Endometrial microvascular endothelial cells (primary cell): ENCODE measurements around the gene GPR173. TPM values are rescaled to one million over a fixed set of nuclear protein-coding genes. Genes with fewer than 3 reads are reported as not detected.

ENCODE experiments used
- in situ Hi-C: cut with HindIII; loops from 2 replicates; pipeline ENCODE4 v1.10.0; 2017; ENCODE audit warnings: low sequenced_read_pairs, low pct_unique_long_range_greater_than_20kb; ENCODE audit errors: inconsistent ontology term
- total RNA-seq: library from RNA; depleted of rRNA; stranded (reverse); fragments of >200 nt; gene quantifications from one replicate; pipeline ENCODE4 v1.2.3, GENCODE V29; 2015; ENCODE audit errors: inconsistent ontology term

GPR173 gene, protein sequence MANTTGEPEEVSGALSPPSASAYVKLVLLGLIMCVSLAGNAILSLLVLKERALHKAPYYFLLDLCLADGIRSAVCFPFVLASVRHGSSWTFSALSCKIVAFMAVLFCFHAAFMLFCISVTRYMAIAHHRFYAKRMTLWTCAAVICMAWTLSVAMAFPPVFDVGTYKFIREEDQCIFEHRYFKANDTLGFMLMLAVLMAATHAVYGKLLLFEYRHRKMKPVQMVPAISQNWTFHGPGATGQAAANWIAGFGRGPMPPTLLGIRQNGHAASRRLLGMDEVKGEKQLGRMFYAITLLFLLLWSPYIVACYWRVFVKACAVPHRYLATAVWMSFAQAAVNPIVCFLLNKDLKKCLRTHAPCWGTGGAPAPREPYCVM
- 0.74 TPM for total RNA-seq

DNA sequence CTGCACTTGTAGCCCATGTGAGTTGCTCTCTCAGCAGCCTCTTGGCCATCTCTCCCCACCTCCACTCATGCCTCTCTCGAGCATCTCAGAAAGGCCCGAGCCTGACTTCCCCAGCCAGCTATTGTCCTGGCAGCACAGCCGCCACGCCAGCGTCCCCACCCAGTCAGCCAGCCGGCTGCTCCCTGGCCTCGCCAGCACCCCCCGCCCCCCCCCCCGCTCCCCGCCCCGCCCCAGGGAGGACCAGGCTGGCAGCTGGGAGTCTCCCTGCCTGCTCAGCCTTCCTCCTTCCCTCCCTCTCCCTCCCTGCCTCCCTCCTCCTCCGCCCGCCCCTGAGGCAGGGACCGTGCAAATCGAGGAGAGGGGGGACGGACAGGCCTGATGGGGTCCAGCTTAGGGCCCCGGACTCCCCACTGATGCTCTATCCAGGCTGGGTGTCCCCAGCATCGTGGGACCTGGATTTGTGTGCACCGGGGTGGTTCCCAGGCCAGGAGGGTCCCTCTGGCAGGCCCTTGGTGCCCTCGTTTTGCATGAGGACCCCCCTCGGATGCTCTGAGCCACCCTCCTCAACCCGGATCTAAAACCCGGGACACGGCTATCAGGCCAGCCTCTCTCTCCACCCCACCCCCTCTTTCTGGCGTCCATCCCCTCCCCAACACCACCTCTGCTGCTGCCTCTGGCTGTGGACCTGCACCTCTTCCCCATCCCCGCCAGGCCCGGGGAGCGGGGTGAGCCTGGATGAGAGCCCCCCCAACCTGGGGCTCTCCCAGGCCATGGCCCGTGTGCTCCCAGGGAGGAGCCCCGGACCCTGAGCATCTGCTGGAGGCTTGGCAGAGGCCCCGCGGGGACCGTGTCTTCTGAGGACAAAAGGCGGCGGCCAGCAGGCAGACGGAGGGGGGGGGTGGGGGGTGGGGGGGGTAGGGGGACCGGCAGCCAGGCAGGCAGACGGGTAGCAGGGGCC lies at the start of gene GPR173:
GPR173 (plus strand) TSS at position 621 of the 958 bp plus-strand sequence. CDS start 27,833 bp downstream, outside the sequence.
- in situ Hi-C loops = no loop called here

DNA sequence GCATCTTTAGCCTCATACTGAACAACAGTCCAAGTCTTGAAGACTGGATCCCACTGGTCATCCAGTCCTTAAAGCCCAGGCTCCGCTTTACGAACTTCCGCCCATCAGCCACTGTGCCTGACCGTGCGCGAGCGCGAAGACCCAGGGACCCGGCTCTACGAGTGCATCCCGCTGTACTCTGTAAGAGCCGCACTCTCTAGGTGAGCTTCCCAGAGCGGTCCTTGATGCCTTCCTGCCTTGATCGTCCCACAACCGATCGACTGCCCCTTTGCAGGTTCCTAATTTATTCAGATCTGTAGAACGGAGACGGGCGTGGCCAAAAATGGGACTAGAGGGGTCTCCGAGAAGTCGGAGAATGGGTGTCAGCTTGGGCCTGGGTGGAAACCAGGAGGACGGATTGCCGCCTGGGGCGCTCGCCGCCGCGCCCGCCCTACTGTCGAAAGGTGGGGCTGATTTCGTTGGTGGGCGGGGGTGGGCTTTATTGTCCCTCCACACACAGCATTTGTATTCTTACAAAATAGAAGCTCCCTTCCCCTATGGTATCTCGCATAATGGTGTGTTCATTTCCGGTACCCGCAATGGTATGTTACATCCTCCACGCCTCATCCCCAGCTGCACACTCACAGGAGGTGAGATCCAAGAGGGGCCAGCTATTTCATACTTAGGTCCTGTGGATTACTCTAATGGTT lies 48.0 kb upstream of the GPR173 start:
- in situ Hi-C loops = no loop called here

- in situ Hi-C loops = no loop called here
Measured at GRCh38 chrX:53001958-53002357, 46.6 kb upstream of the GPR173 start.

GRCh38 chrX:53003111-53003510 lies 45.5 kb upstream of the GPR173 start:
- in situ Hi-C loops = no loop called here

- in situ Hi-C loops = no loop called here
Measured at GRCh38 chrX:53004038-53004437, 44.6 kb upstream of the GPR173 start.

DNA sequence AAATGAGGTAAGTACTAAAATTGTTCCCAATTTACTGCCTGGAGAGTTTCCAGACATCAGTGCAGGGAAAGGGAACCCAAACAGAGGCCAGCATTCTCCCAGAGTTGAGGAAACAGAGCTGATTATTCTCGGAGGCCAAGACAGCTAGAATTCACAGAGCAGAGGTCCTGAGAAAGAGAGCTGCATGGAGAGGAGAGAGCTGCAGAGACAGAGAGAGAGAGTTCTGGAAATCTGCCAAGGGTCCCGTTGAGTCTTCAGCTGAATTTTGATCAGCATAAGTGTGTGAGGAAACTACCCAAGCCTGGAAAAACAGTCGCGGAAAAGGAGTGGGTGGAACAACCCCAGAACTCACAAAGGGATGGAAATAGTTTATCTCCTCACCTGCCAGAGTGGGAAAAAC lies 43.8 kb upstream of the GPR173 start:
- in situ Hi-C loops = no loop called here

GRCh38 chrX:53005327-53005726 lies 43.3 kb upstream of the GPR173 start:
- in situ Hi-C loops = no loop called here

GRCh38 chrX:53009032-53009431 lies 39.6 kb upstream of the GPR173 start:
- in situ Hi-C loops = no loop called here

DNA sequence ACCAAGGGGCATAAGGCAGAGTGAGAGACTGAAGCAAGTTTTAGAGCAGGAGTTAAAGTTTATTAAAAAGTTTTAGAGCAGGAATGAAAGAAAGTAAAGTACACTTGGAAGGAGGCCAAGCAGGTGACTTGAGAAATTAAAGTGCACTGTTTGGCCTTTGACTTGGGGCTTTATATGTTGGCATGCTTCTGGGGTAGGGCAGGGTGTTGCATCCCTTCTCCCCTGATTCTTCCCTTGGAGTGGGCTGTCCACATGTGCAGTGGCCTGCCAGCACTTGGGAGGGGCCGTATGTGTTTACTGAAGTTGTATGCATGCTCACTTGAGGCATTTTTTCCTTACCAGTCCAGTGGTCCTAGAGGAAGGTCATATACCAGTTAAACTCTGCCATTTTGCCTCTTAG lies 35.3 kb upstream of the GPR173 start:
- in situ Hi-C loops = no loop called here

DNA sequence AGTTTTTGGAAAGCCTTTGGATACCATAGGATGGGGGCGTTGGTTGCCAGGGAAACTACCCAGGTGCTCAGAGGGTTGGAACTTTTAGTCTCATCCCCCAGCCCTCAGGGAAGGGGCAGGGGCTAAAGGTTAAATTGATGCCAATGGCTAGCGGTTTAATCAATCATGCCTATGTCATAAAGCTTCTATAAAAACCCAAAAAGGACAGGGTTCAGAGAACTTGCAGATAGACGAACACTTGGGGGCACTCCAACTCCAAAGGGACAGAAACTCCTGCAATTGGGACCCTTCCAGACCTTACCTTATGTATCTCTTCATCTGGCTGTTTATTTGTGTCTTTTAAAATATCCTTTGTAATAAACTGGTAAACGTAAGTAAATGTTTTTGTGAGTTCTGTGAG lies 30.0 kb upstream of the GPR173 start:
- in situ Hi-C loops = no loop called here

GRCh38 chrX:53022381-53022780 lies 26.2 kb upstream of the GPR173 start:
- in situ Hi-C loops = no loop called here

DNA sequence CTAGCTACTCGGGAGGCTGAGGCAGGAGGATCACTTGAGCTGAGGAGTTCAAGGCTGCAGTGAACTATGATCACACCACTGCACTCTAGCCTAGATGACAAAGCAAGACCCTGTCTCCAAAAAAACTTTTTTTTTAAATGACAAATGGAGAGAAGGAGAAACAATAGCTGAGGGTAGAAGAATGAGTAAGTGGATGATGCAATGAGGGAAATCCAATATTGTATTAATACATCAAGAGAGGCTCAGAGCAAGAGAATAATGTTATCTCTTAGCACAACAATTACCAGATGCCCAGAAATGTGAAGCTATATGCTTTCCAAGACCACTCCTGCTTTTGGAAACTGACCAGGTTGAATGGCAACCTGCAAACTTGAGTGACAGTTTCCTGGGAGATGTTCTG lies 19.9 kb upstream of the GPR173 start:
- in situ Hi-C loops = no loop called here

GRCh38 chrX:53031380-53031779 lies 17.2 kb upstream of the GPR173 start:
- in situ Hi-C loops = no loop called here

DNA sequence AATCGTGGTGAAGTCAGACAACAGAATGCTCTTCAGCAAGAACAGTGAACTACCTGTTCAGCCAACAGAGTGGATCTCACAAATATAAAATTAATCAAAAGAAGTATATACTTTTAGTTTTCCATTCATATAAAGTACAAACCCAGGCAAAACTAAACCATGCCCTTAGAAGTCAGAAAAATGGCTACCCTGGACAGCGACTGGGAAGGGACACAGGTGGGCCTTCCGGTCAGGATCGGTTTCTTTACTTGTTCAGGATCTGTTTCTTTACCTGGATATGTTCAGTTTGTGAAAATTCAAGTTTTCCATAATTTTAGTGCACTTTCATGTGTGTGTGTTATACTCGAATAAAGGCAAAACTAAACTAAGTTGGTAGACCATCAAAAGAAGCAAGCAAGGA lies 12.4 kb upstream of the GPR173 start:
- in situ Hi-C loops = no loop called here

DNA sequence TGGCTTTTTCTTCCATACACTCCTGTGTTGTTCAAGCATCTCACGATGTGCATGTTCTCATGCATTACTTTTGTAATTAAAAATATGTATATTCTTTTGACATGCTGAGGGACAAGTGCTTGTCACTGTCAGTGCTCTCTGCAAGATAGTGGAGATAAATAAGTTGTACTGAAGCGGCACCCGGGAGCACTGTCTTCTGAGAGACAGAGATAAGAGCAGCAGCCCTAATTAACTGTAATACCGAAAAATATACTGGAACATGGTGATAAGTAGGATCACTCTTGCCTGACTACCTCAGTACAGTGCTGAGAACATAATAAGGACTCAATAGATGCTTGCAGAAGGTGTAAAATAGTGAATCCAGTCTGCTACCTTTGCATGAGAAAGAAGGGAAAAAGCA lies 9.4 kb upstream of the GPR173 start:
- in situ Hi-C loops = no loop called here

GRCh38 chrX:53044995-53045394 lies 3.6 kb upstream of the GPR173 start:
- in situ Hi-C loops = no loop called here

DNA sequence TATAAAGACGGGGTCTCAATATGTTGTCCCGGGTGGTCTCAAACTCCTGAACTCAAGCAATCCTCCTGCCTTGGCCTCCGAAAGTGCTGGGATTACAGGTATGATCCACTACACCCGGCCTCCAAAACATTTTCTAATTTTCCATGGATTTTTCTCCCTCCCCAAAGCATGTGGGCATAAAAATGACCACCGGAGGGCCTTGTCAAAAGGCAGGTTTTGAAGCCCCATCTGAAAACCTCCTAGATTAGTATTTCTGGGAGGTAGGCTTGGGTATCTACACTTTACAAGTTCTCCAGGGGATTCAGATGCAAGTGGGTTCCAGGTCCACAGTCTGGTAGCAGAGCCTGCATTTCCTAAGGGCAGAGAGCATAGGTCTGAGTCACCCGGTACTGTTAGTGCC lies 1.4 kb upstream of the GPR173 start:
- in situ Hi-C loops = no loop called here

GRCh38 chrX:53049127-53049517 lies 533 bp downstream of the GPR173 start:
- in situ Hi-C loops = no loop called here

- in situ Hi-C loops = no loop called here
Measured at GRCh38 chrX:53050841-53051240, 2.3 kb downstream of the GPR173 start.
